ENCODE data around the gene PAGR1. TPM values are rescaled to one million over a fixed set of nuclear protein-coding genes. Genes with fewer than 3 reads are reported as not detected.
A peak's percentile ranks its signal among the peaks of the same experiment; 100 is the strongest.
"Not testable (repeated sequence)": the region's sequence is repeated elsewhere in the genome, so short reads cannot be mapped to it uniquely, and the experiment has no call there.

PAGR1 gene
- polyA plus RNA-seq, 3 donors from 2014 or later: 44.8 to 55.2 (median 46.1) TPM

DNA sequence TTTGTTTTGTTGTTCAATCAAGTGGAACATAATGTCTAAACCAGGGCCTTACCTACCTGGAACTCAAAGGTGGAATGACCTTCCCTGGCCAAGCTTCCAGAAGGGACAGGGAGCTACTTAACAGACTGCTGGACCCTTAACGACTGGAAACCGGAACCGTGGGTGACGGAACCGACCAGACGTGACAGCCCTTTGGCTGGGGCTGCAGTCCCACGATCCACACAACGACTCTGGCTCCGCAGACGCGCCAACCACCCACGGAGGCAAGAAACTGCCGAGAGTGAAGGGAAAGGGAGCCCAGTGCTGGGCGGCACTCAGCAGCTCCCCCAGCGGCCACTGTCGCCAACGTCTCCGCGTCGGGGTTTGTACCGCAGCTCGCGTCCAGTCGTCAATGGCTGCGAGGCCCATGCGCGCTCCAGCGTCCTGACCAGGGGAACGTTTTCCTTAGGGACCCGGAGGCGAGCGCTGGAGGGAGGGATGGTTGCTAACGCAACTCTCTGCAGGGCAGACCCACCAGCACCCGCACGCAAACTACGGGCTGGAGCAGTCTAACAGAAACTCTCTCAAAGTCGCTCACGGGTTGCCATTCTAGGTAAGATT is 31.0 kb upstream of the PAGR1 start:
- Mint-ChIP-seq H3K27ac (peak overlapping the region in 3 of 6 donors; percentile 48 to 74 (median 74)), H3K4me1 (peaks cover 15 to 17% of the 10 kb centered on the region in 2 donors), H3K27me3 (ENCODE audit: low read depth in 3 of 3) (peaks cover 0 to 7% (median 0%) of the 10 kb centered on the region in 3 donors), H3K9me3 (no peaks in the 10 kb centered on the region), H3K36me3 (no peaks in the 10 kb centered on the region), H3K4me3 (peak overlapping the region; percentile 56 to 76 (median 64))
- peak; percentile 67 to 72 (median 69) for DNase-seq

DNA sequence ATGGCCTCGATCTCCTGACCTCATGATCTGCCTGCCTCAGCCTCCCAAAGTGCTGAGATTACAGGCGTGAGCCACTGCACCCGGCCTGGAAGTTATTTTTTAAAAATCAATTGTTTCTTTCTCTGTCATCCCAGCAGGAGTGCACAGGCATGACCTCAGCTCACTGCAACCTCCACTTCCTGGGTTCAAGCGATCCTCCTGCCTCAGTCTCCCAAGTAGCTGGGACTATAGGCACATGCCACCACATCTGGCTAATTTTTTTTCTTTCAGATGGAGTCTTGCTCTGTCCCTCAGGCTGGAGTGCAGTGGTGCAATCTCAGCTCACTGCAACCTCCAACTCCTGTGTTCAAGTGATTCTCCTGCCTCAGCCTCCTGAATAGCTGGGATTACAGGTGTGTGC is 28.8 kb upstream of the PAGR1 start:
- H3K36me3 Mint-ChIP-seq, H3K4me3 Mint-ChIP-seq, H3K9me3 Mint-ChIP-seq, H3K27ac Mint-ChIP-seq, DNase-seq: not testable (repeated sequence)
- Mint-ChIP-seq H3K4me1 (peaks cover 36% of the 10 kb centered on the region in 2 donors), H3K27me3 (ENCODE audit: low read depth in 3 of 3) (peaks cover 4 to 13% (median 5%) of the 10 kb centered on the region in 3 donors)

DNA sequence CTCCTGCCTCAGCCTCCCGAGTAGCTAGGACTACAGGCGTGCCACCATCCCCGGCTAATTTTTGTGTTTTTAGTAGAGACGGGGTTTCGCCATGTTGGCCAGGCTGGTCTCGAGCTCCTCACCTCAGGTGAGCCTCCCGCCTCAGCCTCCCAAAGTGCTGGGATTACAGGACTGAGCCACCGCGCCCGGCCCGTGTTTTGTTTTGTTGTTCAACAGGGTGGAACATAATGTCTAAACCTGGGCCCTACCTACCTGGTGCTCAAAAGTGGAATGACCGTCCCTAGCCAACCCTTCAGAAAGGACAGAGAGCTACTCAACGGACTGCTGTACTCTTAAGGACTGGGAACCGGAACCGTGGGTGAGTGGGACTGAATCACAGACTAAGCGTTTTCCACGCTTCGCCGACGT is 26.2 kb upstream of the PAGR1 start:
- peaks cover 4 to 13% (median 5%) of the 10 kb centered on the region in 3 donors for H3K27me3 Mint-ChIP-seq (ENCODE audit: low read depth in 3 of 3)
- peak overlapping the region; percentile 90 to 99 (median 98) for H3K27ac Mint-ChIP-seq
- no peaks in the 10 kb centered on the region for H3K9me3 Mint-ChIP-seq
- H3K4me3 Mint-ChIP-seq: peak overlapping the region; percentile 93 to 99 (median 97)
- no peaks in the 10 kb centered on the region for H3K36me3 Mint-ChIP-seq
- no peak for DNase-seq
- peaks cover 45 to 49% of the 10 kb centered on the region in 2 donors for H3K4me1 Mint-ChIP-seq

GRCh38 chr16:29790183-29790948 is 25.6 kb upstream of the PAGR1 start, which contains the start of gene KIF22:
Gene KIF22, plus strand, starts transcription at chr16:29790751. Its CDS starts 9 bp downstream, at chr16:29790760.
- H3K27me3 Mint-ChIP-seq (ENCODE audit: low read depth in 3 of 3): peaks cover 5 to 13% (median 6%) of the 10 kb centered on the region in 3 donors
- H3K4me1 Mint-ChIP-seq: peaks cover 39 to 43% of the 10 kb centered on the region in 2 donors
- H3K4me3 Mint-ChIP-seq: peak within 1 kb of the TSS; percentile 93 to 99 (median 97)
- peak within 1 kb of the TSS; percentile 90 to 99 (median 98) for H3K27ac Mint-ChIP-seq
- H3K9me3 Mint-ChIP-seq: no peaks in the 10 kb centered on the region
- no peaks in the 10 kb centered on the region for H3K36me3 Mint-ChIP-seq
- DNase-seq: peak; percentile 100

- peak overlapping the region; percentile 90 to 99 (median 98) for H3K27ac Mint-ChIP-seq
- peaks cover 5 to 13% (median 6%) of the 10 kb centered on the region in 3 donors for H3K27me3 Mint-ChIP-seq (ENCODE audit: low read depth in 3 of 3)
- peak in 1 of 3 donors; percentile 29 for DNase-seq
- no peaks in the 10 kb centered on the region for H3K36me3 Mint-ChIP-seq
- H3K4me3 Mint-ChIP-seq: peak overlapping the region; percentile 93 to 99 (median 97)
- H3K4me1 Mint-ChIP-seq: peaks cover 35 to 40% of the 10 kb centered on the region in 2 donors
- H3K9me3 Mint-ChIP-seq: no peaks in the 10 kb centered on the region
Measured at GRCh38 chr16:29790949-29791844, 24.8 kb upstream of the PAGR1 start.

DNA sequence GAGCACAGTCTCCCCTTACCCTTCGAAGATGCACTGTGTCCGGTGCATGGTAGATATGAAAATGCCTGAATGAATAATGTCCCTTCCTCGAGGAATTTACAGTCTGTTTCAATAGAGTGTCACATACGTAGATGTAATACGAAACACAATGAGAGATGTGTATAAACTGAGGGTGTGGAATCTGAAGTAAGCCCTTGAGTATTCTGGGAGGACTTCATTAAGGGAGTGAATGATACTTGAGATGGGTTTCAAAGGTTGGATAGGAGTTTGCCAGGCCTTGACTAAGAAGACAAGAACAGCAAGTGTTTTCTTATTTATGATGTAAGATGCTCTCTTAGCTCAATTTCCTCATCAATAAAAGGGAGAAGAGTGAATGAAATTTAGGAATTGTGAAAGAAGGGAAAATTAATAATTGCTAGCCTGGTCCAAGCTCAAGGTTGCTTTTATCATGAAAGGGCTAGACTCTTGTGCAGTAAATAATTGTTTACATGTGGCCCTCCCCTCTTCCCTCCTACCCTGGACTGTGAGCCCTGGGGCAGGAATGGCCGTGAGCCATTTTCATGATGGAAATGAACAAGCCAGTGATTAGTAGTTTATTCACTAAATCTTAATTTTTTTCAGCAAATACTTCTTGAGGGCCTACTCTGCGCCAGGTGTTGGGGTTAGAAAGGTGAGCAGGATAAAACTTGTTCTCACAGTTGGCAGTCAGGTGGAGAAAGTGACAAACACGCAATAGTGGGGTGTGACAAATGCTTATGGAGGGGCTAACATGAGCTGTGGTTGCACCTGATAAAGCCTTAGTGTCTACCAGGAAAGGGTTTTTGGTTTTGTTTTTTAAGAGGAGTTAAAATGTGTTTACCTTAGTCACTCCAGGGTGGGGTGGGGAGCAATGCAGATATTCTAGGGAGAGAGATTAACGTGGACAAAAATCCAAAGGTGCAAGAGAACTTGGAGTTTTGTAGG is 23.8 kb upstream of the PAGR1 start:
- Mint-ChIP-seq H3K9me3 (no peaks in the 10 kb centered on the region), H3K27ac (peak overlapping the region; percentile 90 to 99 (median 98)), H3K4me1 (peaks cover 35 to 40% of the 10 kb centered on the region in 2 donors), H3K4me3 (peak overlapping the region; percentile 93 to 99 (median 97)), H3K27me3 (ENCODE audit: low read depth in 3 of 3) (peaks cover 5 to 11% (median 6%) of the 10 kb centered on the region in 3 donors), H3K36me3 (peaks cover 0 to 3% (median 3%) of the 10 kb centered on the region in 3 donors)
- DNase-seq: no peak

DNA sequence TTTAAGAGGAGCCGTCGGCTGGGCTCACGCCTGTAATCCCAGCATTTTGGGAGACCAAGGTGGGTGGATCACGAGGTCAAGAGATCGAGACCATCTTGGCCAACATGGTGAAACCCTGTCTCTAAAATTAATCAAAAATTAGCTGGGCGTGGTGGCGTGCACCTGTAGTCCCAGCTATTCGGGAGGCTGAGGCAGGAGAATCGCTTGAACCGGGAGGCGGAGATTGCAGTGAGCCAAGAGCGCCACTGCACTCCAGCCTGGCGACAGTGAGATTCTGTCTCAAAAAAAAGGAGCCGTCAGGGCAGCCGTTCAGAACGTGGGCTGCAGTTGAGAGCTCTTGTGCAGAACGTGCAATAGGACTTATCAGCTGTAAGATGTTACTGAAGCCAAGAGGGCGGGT is 22.8 kb upstream of the PAGR1 start:
- not testable (repeated sequence) for H3K27ac Mint-ChIP-seq, H3K9me3 Mint-ChIP-seq, DNase-seq
- peaks cover 5 to 11% (median 6%) of the 10 kb centered on the region in 3 donors for H3K27me3 Mint-ChIP-seq (ENCODE audit: low read depth in 3 of 3)
- H3K4me3 Mint-ChIP-seq: peak overlapping the region in 1 of 5 donors; percentile 57
- H3K4me1 Mint-ChIP-seq: peaks cover 35 to 40% of the 10 kb centered on the region in 2 donors
- H3K36me3 Mint-ChIP-seq: peaks cover 5 to 11% (median 9%) of the 10 kb centered on the region in 3 donors

GRCh38 chr16:29794231-29794710 is 21.7 kb upstream of the PAGR1 start:
- no peak overlapping the region for H3K4me3 Mint-ChIP-seq
- H3K36me3 Mint-ChIP-seq: peaks cover 8 to 18% (median 16%) of the 10 kb centered on the region in 3 donors
- peaks cover 5 to 8% (median 6%) of the 10 kb centered on the region in 3 donors for H3K27me3 Mint-ChIP-seq (ENCODE audit: low read depth in 3 of 3)
- no peaks in the 10 kb centered on the region for H3K9me3 Mint-ChIP-seq
- no peak overlapping the region for H3K27ac Mint-ChIP-seq
- H3K4me1 Mint-ChIP-seq: peaks cover 35 to 40% of the 10 kb centered on the region in 2 donors
- no peak for DNase-seq

- Mint-ChIP-seq H3K27me3 (ENCODE audit: low read depth in 3 of 3) (peaks cover 10 to 23% (median 18%) of the 10 kb centered on the region in 3 donors), H3K4me3 (peak overlapping the region in 1 of 5 donors; percentile 43), H3K4me1 (peaks cover 14 to 20% of the 10 kb centered on the region in 2 donors), H3K9me3 (no peaks in the 10 kb centered on the region), H3K36me3 (peaks cover 11 to 24% (median 13%) of the 10 kb centered on the region in 3 donors), H3K27ac (peak overlapping the region in 4 of 6 donors; percentile 40 to 73 (median 52))
- DNase-seq: no peak
Measured at GRCh38 chr16:29802416-29802935, 13.5 kb upstream of the PAGR1 start.

GRCh38 chr16:29804020-29804419 is 11.9 kb upstream of the PAGR1 start:
- Mint-ChIP-seq H3K27me3 (ENCODE audit: low read depth in 3 of 3) (peaks cover 24 to 35% (median 27%) of the 10 kb centered on the region in 3 donors), H3K36me3 (peaks cover 4 to 15% (median 7%) of the 10 kb centered on the region in 3 donors), H3K9me3 (no peaks in the 10 kb centered on the region), H3K4me1 (peaks cover 29 to 35% of the 10 kb centered on the region in 2 donors), H3K27ac (peak overlapping the region; percentile 93 to 100 (median 98)), H3K4me3 (peak overlapping the region; percentile 79 to 100 (median 96))
- DNase-seq: no peak

DNA sequence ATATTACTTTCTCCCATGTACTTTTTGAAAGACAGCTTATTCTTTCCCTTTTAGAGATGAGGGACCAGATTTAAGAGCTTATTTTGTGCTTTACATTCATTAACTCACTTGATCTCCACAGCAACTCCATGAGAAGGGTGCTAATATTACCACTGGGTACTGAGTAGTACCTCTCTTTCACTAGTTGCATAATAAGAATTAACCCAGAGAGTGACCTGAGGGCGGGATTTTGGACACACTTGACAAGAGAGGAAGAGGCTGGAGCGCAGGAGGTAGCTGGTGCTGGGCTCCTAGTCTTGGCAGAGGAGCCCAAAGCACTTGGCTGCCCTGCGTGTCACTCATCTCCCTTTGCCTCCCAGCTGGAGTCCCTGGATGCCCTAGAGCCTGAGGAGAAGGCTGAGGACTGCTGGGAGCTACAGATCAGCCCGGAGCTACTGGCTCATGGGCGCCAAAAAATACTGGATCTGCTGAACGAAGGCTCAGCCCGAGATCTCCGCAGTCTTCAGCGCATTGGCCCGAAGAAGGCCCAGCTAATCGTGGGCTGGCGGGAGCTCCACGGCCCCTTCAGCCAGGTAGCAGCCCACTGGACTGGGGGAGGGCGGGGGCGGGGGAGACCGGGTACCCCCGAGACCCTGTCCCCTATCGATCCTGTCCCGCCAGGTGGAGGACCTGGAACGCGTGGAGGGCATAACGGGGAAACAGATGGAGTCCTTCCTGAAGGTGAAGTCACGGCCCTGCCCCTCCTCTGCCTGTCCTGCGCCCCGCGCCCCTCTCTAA is 11.3 kb upstream of the PAGR1 start:
- no peak for DNase-seq
- Mint-ChIP-seq H3K4me1 (peaks cover 32 to 36% of the 10 kb centered on the region in 2 donors), H3K4me3 (peak overlapping the region; percentile 96 to 100 (median 99)), H3K9me3 (no peaks in the 10 kb centered on the region), H3K27me3 (ENCODE audit: low read depth in 3 of 3) (peaks cover 25 to 36% (median 27%) of the 10 kb centered on the region in 3 donors), H3K27ac (peak overlapping the region; percentile 93 to 100 (median 99)), H3K36me3 (peaks cover 4 to 15% (median 7%) of the 10 kb centered on the region in 3 donors)

Measured in immature natural killer cell (primary cell).